ENCODE results near the gene COMP.

Gene COMP

GRCh38 chr19:18769989-18770528 lies 21.0 kb downstream of the COMP start:
- TF ChIP-seq, protein P1, sequence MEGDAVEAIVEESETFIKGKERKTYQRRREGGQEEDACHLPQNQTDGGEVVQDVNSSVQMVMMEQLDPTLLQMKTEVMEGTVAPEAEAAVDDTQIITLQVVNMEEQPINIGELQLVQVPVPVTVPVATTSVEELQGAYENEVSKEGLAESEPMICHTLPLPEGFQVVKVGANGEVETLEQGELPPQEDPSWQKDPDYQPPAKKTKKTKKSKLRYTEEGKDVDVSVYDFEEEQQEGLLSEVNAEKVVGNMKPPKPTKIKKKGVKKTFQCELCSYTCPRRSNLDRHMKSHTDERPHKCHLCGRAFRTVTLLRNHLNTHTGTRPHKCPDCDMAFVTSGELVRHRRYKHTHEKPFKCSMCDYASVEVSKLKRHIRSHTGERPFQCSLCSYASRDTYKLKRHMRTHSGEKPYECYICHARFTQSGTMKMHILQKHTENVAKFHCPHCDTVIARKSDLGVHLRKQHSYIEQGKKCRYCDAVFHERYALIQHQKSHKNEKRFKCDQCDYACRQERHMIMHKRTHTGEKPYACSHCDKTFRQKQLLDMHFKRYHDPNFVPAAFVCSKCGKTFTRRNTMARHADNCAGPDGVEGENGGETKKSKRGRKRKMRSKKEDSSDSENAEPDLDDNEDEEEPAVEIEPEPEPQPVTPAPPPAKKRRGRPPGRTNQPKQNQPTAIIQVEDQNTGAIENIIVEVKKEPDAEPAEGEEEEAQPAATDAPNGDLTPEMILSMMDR (IDR thresholded peaks at IDR 0.05; ENCODE audit: control insufficient read depth, insufficient read depth, low read depth, low read length, missing control alignments), result no peak
- H3K4me3 ChIP-seq (ENCODE audit: control insufficient read depth, low read depth, low read length), result no peak overlapping the region
- no peak for DNase-seq (ENCODE audit: low read depth)

GRCh38 chr19:18768997-18769891 lies 21.9 kb downstream of the COMP start:
- no peak for DNase-seq (ENCODE audit: low read depth)
- TF ChIP-seq, protein P1 (IDR thresholded peaks at IDR 0.05; ENCODE audit: control insufficient read depth, insufficient read depth, low read depth, low read length, missing control alignments), result no peak
- no peak overlapping the region for H3K4me3 ChIP-seq (ENCODE audit: control insufficient read depth, low read depth, low read length)

DNA sequence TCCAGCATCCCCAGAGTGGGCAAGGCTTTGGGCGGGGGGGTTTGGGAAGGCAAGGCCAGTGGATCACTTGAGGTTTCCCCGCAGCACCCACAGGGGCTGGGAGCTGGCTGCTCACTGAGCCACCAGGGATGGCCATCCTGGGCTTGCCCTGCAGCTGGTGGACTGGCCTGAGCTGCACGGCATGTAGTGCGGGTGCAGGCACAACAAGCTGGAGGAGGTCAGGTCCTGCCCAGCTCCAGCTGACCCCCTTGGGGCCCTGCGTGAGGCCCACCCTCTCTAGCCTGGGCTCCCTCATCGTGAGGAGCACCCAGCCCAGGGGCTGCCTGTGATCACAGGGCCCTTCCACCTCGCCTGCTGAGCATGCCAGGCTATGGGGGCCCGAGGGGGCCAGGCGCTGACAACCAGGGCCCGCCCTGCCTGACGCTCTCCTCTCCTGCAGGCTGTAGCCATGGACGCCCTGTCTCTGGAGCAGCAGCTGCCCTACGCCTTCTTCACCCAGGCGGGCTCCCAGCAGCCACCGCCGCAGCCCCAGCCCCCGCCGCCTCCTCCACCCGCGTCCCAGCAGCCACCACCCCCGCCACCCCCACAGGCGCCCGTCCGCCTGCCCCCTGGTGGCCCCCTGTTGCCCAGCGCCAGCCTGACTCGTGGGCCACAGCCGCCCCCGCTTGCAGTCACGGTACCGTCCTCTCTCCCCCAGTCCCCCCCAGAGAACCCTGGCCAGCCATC lies 22.9 kb downstream of the COMP start:
- DNase-seq (ENCODE audit: low read depth), result no peak
- TF ChIP-seq, protein P1 (IDR thresholded peaks at IDR 0.05; ENCODE audit: control insufficient read depth, insufficient read depth, low read depth, low read length, missing control alignments), result no peak
- H3K4me3 ChIP-seq (ENCODE audit: control insufficient read depth, low read depth, low read length), result no peak overlapping the region

- TF ChIP-seq, protein P1 (IDR thresholded peaks at IDR 0.05; ENCODE audit: control insufficient read depth, insufficient read depth, low read depth, low read length, missing control alignments), result no peak
- DNase-seq (ENCODE audit: low read depth), result no peak
- H3K4me3 ChIP-seq (ENCODE audit: control insufficient read depth, low read depth, low read length), result no peak overlapping the region
These were observed 25.9 kb downstream of the COMP start for GRCh38 chr19:18765224-18765623.

- H3K4me3 ChIP-seq (ENCODE audit: control insufficient read depth, low read depth, low read length), result no peak overlapping the region
- TF ChIP-seq, protein P1 (IDR thresholded peaks at IDR 0.05; ENCODE audit: control insufficient read depth, insufficient read depth, low read depth, low read length, missing control alignments), result no peak
- DNase-seq (ENCODE audit: low read depth), result no peak
These were observed 26.5 kb downstream of the COMP start for GRCh38 chr19:18764591-18765051.

DNA sequence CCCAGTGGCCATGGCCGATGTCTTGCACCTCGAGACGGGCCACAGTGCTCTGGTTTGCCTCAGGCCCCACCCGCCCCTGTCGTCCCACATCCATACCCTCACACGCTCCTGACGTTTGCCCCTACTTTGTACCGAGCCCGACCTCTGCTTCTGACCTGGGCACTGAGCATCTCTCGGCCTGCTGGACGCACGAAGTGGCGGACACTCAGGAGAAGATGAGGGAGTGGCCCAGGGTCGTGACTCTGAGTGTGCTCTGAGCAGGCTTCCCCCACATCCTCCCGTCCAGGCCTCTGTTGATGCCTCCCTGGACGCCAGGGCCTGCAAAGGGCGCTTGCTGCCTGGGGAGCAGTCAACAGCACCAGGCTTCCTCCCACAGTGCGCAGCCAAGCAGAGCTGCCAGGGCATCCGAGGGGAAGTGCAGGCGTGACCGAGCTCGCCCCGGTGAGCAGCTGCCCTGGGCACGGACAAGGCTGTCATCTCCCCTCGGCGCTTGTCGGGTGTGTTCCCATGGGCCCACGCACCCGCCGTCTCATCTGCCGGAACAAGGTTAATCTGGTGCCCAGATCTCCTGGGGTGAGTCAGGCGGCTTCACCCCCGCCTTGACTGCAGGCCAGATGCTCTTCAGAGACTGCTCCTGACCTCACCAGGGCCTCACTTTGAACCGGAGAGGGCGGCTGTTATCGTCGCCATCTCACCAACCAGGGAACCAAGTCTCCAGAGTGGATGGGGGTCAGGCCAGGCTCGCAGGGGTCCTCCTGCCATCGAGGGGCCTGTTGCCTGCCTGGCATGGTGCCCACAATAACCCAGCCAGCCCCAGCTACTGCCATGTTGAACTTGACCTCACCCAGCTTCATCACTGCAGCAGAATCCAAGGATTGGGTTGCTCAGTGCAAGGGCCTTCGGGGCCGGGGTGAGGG lies 27.2 kb downstream of the COMP start:
- DNase-seq (ENCODE audit: low read depth), result no peak
- H3K4me3 ChIP-seq (ENCODE audit: control insufficient read depth, low read depth, low read length), result no peak overlapping the region
- TF ChIP-seq, protein P1 (IDR thresholded peaks at IDR 0.05; ENCODE audit: control insufficient read depth, insufficient read depth, low read depth, low read length, missing control alignments), result no peak

All from AG09309 (cell line).